NT2/D1 (cell line): ENCODE results near the gene RNF157.

Experiments used
- YY1 ChIP-seq: IDR thresholded peaks from 2 replicates; pipeline ENCODE4 v1.6.1; 2011; ENCODE audit not compliant: insufficient read length, insufficient read depth
- ZNF274 ChIP-seq: IDR thresholded peaks from 2 replicates; pipeline ENCODE4 v1.6.1; 2011; ENCODE audit warnings: mild to moderate bottlenecking, low read depth, low read length

DNA sequence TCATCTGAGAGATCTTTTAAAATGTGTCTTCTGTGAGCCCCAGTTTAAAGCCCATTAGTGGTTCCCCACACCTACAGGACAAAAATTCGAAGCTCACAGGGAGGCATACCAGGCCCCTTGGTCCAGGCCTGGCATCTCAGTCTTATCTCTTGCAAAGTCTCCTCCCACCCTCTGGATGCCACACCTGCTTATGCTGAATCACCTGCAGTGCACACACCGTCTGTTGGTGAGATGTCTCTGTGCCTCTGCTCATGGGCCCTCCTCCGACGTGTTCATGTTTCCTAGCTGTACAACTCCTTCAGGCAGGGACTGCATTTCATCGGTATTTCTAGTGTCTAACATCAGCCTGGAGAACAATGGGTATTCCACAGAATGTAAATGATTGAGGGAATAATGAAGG, 41.6 kb downstream of the RNF157 start:
- TF ChIP-seq ZNF274 (no peak), YY1 (no peak)
